ENCODE results near the gene FOXO6. TPM values are rescaled to one million over a fixed set of nuclear protein-coding genes. Genes with fewer than 3 reads are reported as not detected.
A peak's percentile ranks its signal among the peaks of the same experiment; 100 is the strongest.

Gene FOXO6
- total and polyA plus RNA-seq, 9 of the 15 experiments (the other 6 are each of a cell fraction or from before 2014, with no cell fraction given), result 0.04 to 0.31 (median 0.12) TPM; not detected in 5

DNA sequence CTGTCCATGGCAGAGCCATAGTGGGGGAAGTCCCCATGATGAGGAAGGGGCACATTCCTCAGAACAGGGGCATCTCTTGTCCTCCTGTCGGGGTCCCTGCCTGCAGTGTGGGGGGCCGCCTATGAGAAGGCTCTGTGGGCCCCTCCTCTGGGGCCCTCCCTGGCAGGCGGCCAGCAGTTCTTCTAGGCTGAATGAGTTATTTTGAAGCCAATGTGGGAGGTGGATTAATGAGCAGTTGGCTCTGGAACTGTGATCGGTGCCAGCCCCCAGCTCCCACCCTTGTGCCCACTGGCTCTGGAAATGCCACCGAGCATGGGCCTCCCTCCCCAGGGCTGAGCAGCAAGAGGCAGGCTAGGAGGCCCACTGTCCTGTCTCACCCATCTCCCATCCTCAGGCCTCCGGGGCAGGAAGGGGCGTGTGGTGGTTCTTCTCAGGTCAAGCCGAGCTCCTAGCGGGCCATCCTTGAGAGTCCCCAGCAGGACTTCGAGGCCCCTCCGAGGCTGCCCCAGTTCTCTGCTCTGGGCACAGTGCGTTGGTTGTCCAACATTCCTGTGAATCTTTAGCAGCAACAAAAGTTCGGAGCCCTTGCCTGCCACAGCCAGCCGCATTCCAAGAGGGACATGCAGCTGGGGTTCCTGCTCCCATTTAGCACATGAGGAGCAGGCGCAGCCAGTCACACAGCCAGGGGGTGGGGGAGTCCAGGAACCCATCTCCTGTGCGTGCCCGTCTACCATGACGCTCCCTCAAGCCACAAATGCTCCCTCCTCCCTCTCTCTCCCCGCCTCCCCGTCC, 66.1 kb downstream of the FOXO6 start:
- Histone ChIP-seq H3K4me2 (ENCODE audit: insufficient read depth, low read length) (no peak overlapping the region), H3K9me3 (replicated peaks; ENCODE audit: control insufficient read depth, insufficient read depth, low read depth, low read length) (peaks cover 3% of the 10 kb centered on the region; the same call in 1 of the 2 replicates), H3K36me3 (ENCODE audit: control insufficient read depth, insufficient read depth, low read length) (no peaks in the 10 kb centered on the region), H3K4me3 (no peak overlapping the region), H3K79me2 (ENCODE audit: control insufficient read depth, insufficient read depth, low read length) (no peaks in the 10 kb centered on the region), H2AFZ (ENCODE audit: low read depth, low read length) (no peak overlapping the region), H3K9ac (ENCODE audit: insufficient read depth in 1 of 2, low read depth in 2 of 2, low read length in 2 of 2) (0 out of 4 replicates have a peak overlapping the region, but pooled peaks of 1 of the 2 experiments have one; percentile 4), H4K20me1 (replicated peaks; ENCODE audit: control insufficient read depth, insufficient read depth, low read length) (peaks cover 15% of the 10 kb centered on the region), H3K27me3 (ENCODE audit: control insufficient read depth in 2 of 2, insufficient read depth in 2 of 2, low read length in 2 of 2) (peaks cover 18 to 49% of the 10 kb centered on the region in 2 experiments), H3K9me1 (ENCODE audit: control insufficient read depth, insufficient read depth, low read length) (peaks cover 2% of the 10 kb centered on the region), H3K4me1 (replicated peaks in 1 of 2; ENCODE audit: control insufficient read depth in 2 of 2, insufficient read depth in 2 of 2, low read length in 2 of 2) (peaks cover 0 to 19% of the 10 kb centered on the region in 2 experiments; a peak in 2 of 5 replicates), H3K27ac (ENCODE audit: extremely low read depth, low read depth, low read length) (no peak overlapping the region)
- in situ Hi-C loops (cut with MboI), result no loop called here
- POLR2A ChIA-PET, result interaction anchor here (0.6 to 1.7 kb wide), 2 partner anchors 13 to 151 kb away, joined by 3 to 6 read pairs; no protein-coding TSS in a partner anchor
- under 1% methylated on average over 18 of the region's 20 CpGs for WGBS (ENCODE audit: insufficient coverage, low coverage, missing lambda C conversion rate)
- BruUV-seq (replicated peaks), result no TSS peak
- TF ChIP-seq CC2D1A (IDR thresholded peaks at IDR 0.05), result no peak
- TF ChIP-seq NFIC (IDR thresholded peaks at IDR 0.05), result peak; percentile 58; the same call in 1 of the 2 replicates
- DNase-seq (ENCODE audit: extremely low read depth in 1 of 4, low spot score in 3 of 4), result no peak
- no peak for FAIRE-seq
- CTCF ChIA-PET (ENCODE audit: low intra/inter-chr PET ratio), result no interaction called here
- intact Hi-C loops (cut with micrococcal nuclease), result loop anchor here (10.0 kb wide), 1 partner anchor 393 kb away; no protein-coding TSS in a partner anchor
- ATAC-seq, result no peak

All from K562 (cell line).